NCI-H1417 (cell line): Measurements from ENCODE around the gene SAE1.

Experiments used
- DNase-seq, 3 experiments: peaks; one replicate each; lab custom pipeline; 2025; lab: John Stamatoyannopoulos, UW

SAE1 gene

DNA sequence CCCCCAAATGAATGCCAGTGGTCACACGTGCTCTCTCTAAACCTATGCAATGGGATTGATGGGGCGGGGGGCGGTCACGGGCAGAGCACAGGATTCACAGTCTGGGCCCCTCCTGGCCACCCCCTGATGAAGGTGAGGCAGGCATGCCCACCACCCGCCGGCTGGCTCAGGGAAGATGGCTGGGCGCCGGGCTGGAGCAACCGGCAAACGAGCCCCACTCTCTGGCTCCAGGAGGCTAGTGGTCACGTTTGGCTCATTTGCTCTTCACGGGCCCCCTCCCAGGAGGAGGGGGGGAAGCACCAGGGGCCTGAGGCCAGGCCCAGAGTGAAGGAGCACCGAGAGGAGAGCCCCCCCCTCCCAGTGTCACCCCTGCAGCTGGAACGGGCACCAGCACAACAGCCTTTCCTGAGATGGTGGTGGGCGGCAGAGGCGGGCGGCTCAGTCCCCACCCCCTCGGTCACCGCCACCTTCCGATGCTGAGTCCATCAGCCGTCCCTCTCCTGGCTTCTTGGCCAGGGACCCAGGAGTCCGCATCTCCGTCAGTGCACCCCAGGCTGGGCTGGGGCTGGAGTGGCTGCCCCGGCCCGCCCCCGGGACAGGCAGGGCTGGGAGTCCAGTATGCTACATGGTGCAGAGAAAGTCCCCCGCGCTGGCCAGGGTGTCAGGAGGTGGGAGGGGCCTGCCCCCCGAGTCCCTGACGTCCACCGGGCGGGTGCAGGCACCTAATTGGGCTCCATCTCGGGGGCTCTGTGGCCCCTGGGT, 90.6 kb downstream of the SAE1 start:
- DNase-seq: no peak

DNA sequence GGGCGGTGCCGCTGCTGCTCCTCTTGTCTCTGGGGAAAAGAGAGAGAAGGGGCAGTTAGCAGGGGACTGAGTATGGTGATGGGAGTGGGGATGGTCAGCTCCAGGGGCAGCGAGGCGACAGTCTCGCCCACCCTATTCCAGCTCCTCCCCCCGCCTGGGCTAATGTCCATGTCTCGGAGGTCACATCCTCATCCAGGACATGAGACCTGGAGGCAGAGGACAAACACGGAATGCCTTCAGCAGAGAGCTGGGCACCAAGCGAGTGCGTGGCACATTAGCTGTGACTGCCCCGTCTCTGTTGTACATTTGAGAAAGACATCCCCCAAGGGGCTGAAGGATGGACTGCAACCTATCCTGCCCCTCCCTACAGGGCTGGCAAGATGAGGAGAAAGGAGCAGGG, 91.3 kb downstream of the SAE1 start:
- no peak for DNase-seq

DNA sequence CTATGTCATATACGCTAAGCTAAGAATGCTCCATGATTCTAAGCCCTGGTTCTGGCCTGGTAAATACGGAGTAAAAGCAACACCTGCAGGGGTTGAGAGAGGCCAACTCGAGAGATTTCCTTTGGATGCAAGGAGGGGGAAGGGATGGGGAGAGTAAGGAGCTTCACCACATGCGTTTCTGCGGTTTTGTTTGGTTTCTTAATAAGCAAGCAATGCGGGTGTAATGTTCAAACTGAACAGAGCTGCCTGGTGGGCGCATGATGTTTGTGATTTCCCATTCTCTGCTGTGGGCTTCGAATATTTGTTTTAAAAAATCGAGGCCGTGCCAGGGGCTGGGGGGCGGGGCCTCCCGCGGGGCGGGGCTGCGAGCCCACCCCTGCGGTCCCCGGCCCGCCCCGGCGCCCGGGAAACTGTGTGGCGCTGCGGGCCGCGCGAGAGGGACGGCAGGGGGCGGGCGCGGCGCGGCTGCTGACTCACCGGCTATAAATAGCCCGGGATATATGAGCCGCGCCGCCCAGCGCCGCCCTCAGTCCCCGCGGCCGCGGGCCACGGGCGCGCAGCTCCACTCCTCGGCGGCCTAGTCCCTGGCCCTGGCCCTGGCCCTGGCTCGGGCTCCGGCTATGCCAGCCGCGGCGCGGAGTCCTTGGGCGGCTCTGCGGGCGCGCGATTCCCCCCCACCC, 95.3 kb downstream of the SAE1 start:
- peak; percentile 88 to 96 (median 91) for DNase-seq

DNA sequence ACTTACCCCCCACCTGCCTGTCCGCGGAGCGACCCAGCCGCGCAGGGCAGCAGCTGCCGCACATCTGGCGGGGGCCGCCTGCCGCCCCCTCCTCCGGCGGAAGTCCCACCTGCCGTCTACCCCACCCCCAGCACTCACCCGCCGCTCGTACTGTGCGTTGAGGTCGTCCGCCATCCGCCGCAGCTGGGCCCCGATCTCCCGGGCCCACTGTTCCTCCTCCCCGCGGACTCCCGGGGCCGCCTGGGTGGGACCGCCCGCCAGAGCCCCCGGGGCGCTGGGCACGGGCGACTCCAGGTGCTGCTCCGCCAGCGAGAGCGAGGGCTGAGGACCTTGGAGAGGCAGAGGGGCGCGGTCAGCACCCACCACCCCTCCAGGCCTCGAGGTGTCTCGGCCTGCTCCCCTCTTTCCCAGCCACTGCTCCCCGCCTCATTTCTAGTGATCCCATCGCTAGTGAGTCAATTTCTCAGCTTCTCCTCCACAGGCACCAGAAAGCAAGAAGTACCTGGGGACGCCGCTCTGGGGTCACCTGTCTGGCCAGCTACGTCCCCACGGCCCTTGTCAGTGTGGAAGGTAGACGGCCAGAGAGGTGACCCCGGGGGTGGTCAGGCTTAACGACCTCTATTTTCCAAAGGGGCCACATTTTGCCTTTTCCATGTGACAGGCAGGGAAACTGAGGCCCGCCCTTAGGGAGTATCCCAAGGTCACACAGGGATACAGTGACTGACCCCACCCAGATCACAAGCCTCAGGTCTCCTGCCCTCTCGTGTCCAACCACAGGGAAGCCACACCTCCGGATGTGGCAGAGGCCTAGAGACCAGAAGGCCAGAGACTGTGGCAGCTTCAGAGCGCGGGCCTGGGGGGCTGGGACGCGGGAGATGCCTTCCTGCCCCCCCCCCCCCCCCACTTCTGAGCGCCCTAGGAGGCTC, 96.1 kb downstream of the SAE1 start:
- peak in 2 of 3 experiments; percentile 34 to 42 for DNase-seq

DNA sequence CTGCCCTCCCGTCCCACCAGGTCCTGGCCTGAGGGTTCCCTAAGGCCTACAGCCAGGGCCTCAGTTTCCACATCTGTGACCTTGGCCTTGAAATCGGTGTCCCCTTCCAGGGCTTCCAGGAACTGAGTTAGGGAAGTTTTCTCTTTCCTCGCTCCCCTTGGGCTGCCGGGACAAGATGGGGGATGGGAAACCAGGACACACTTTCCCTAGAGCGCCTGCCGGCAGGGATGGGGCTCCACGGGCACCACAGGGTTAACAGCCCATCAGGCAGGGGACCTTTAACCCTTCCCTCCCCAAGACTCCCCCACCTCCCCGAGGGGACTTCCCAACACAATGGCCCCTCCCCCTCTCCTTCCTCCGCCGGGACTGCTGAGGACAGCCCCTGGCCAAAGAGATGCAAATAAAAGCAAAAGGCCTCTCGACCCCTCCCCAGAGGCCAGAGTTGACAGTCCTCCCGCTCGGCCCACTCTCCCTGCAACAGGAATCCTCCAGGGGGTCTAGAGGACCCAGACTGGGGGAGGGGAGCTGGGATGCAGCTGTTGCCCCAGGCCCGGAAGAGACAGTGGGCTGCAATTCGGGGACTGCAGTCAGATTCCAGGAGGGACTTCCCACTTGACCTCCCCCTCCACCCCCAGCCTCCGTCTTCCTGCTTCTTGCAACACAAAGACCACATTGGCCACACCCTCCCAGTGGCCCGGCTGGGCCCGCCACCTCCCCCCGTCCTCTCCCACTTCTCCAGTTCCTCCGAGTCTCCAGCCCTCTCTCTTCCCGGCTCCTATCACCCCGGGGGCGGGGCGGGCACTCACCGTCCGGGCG, 96.9 kb downstream of the SAE1 start:
- peak in 2 of 3 experiments; percentile 41 to 52 for DNase-seq

DNA sequence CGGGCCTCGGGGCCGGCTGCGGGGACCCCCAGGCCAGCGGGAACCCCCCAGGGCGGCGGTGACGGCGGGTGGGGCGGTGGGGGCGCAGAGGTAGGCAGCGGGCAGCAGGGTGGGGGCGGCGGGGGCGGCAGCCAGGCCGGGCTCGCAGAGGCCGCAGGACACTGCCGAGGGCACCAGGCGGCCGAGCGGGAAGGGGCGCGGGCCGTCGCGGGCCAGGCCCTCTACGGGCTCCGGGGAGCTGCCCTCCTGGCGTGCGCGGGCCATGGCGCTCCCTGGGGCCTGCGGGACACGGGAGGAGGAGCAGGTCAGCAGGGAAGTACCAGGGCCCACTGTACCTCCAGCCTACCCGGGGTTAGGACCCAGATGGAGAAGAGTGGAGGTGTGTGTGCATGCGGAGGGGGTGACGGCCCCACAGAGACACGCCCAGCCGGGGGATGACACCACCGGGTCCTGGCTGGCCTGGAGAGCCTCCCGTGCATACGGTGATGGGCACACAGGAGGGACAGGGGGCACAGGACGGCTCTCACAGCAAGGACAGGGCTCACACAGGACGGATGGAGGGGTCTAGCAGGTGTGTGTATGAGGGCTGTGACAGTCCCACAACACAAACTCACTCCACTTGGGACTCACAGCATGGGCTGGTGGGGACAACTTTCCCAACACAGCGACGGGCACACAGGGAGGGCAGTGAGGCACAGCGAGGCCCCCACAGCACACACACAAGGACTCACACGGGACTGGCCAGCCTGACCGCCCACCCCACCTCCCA, 97.7 kb downstream of the SAE1 start:
- peak in 2 of 3 experiments; percentile 40 to 41 for DNase-seq

DNA sequence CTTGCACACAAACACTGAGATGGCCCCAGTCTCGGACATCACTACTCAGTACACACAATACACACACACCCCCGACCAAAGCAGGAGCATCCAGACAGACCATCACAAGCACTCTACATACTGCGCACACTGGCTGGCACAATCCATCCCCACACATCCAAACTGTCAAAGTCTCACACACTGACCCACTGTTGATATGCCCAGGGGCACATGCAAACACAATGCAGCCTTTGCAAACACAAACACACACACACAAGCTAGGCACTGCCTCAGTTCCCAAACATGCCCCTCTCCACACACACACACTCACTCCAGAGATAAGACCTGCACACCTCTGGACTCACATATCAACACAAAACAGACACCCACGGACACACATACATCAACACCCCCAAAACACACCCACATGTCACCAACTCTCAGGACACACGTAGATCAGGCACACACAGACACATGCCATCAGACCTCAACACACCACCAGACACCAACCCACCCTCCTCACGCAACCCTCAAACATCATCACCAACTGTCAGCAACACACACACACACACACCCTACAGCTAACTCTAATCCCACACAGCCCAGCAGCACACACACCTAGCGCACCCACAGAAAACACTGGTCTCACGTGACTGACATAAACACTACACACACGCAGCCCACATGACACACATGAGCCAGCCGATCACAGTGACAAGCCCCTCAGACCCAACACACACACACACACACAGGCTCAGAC, 98.5 kb downstream of the SAE1 start:
- DNase-seq: peak in 2 of 3 experiments; percentile 18 to 40

DNA sequence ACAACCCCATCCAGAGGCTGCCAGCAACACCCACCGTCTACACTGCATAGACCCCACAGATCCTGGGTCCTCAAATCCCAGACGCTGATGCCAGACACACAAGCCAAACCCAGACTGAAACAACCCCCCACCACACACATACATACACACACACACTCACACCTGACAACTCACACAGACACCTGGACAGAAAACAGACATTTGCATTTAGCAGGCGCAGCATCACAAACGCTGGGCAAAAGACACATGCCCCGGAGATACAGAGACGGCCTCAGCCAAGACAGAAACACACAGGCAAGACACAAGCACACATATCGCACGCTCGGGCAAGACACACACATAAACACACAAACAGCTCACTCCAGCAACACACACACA, 99.0 kb downstream of the SAE1 start:
- peak in 2 of 3 experiments; percentile 11 to 18 for DNase-seq

DNA sequence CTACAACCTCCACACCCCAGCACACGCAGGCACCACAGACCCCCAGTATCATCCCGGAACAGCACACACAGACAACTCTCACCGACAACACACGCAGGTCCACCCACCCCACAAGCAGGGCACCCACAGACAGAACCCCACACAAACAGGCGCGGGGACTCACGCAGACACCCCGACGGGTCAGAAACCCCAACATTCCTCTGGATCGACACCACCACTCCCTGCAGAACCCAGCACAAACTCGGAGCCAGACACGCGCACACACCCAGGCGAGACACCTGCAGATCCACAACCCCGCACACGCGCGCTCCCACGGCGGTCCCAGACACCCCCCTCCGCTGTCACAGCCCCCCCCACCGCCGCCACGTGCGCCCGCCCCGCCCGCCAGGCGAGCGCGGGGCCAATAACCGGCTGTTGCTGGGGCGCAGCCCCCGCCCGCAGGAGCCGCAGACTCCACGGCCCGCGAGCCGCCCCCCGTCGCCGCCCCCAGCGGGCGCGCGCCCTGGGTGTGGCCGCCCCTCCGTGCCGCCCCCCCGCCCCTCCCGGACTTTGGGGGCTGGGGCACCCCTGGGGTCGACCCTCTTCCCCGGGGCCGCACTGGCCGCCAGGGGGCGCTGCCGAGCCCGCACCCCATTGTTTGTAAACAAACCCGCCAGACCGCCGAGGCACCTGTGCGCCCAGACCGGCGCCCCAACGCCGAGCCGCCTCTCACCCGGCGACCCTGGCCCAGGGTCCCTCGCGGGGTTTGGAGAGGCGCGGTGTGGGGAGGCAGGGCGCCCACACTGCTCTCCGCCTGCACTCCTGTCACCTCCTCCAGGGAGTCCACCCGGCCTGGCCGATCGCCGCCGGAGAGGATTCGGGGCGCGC, 99.7 kb downstream of the SAE1 start:
- DNase-seq: peak in 2 of 3 experiments; percentile 33 to 53

DNA sequence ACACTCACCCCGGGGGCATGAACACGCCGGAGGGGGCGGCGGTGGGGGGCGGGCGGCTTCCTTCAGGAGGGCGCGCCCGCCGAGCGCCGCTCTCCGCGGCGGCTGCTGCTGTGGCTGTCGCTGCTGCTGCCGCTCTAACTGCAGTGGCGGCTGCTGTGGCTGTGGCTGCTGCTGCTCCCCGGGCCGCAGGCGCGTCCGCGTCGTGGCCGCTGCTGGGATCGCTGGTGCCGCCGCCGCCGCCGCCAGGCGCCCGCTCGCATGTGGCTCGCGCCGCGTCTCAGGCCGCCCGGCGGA, 100.2 kb downstream of the SAE1 start, which contains the start of gene BBC3:
BBC3 (minus strand) TSS at position 279 of the 294 bp plus-strand sequence. CDS start 2,768 bp downstream, outside the sequence.
- DNase-seq: no peak

DNA sequence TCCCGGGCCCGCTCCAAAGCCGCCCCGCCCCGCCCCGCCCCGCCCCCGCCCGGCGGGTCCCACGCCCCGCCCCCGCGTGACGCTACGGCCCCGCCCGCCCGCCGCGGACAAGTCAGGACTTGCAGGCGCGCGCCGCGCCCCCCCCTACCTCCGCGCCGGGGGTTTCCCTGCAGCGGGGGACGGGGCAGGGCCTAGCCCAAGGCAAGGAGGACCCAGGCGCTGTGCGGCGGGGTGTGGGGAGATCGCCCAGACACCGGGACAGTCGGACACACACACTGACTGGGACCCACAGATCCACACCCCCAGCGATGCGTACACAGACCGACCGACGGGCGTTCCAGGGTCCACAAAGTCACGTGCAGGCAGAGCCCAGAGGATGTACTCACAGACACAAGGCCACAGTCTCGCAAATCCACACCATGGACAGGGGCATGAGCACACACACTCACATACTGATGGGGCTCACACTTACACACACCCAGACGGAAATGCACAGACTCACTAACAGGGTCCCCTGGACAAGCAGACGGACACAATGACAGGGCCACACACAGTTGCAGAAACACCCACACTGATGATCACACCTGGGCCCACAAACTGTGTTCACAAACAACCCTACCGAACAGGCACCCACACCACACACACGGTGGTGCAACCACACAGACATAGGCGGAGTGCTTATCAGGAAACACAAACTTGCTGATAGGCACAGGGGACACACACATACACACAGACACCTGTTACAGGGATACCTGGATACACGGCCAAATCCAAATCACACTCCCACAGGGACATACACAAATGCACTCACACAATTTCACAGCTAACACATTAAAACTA, 100.8 kb downstream of the SAE1 start:
- DNase-seq: peak; percentile 71 to 81 (median 75)

DNA sequence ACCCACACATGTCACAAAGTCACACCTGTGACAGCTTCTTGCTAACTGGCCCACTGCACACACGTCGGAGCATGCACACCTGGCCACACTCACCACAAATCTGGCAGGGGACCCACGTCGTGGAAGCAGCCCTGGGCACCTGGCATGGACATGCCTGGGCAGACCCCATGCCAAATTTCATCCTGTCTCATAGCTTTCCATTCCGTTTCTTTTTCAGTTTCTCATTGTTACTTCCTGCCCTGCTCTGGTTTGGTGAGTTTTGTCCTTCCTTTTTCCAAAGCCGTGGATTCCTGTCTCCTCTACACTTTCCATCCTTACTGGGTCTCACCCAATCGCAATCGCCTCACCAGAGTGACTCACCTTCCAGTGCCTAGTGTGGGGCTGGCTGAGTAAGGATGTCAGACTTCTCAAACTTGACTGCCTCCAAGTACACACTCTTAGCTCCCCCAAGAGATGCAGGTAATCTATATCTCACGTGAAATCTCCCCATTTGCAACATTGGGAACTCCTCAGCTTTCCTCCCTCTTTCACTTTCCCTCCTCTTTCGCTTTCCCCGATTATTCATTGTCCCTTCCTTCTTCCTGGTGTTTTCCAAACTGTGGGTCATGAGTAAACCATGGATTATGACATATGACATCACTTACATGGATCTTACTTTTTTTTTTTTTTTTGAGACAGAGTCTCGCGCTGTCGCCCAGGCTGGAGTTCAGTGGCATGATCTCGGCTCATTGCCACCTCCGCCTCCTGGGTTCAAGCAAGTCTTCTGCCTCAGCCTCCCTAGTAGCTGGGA, 102.0 kb downstream of the SAE1 start:
- no peak for DNase-seq

DNA sequence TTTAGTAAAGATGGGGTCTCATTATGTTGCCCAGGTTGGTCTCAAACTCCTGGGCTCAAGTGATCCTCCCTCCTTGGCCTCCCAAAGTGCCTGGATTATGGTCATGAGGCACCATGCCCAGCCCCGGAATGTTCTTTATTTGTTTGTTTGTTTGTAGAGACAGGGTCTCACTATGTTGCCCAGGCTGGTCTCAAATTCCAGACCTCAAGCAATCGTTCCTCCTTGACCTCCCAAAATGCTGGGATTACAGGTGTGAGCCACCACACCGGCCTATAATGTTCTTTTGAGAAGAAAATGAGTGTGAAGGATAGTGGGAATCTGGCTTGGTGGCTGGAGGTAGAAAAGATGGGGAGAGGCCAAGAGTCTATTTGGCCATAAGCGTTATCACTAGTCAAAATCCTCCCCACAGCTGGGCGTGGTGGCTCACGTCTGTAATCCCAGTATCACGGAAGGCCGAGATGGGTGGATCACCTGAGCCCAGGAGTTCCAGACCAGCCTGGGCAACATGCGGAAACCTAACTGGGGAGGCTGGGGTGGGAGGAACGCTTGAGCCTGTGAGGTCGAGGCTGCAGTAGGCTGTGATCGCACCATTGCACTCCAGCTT, 105.5 kb downstream of the SAE1 start:
- DNase-seq: no peak

DNA sequence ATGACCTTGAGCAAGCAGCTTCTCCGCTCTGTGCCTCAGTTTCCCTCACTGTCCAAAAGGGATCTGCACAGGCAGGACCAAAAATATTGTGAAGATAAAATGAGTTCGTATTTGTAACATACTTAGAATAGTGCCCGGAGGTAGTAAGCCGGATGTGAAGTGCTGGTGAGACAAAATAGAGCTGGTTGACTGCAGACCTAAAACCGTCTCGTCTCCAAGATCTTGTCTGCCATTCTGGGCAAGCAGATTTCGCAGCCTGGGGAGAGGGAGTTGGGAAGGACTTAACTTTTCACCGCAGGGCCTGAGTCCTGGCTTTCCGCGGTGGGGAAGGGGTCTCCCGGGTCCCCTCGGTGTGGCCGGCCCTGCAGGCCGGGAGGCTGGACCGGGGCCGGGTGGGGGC, 108.5 kb downstream of the SAE1 start:
- peak in 1 of 3 experiments; percentile 62 for DNase-seq

DNA sequence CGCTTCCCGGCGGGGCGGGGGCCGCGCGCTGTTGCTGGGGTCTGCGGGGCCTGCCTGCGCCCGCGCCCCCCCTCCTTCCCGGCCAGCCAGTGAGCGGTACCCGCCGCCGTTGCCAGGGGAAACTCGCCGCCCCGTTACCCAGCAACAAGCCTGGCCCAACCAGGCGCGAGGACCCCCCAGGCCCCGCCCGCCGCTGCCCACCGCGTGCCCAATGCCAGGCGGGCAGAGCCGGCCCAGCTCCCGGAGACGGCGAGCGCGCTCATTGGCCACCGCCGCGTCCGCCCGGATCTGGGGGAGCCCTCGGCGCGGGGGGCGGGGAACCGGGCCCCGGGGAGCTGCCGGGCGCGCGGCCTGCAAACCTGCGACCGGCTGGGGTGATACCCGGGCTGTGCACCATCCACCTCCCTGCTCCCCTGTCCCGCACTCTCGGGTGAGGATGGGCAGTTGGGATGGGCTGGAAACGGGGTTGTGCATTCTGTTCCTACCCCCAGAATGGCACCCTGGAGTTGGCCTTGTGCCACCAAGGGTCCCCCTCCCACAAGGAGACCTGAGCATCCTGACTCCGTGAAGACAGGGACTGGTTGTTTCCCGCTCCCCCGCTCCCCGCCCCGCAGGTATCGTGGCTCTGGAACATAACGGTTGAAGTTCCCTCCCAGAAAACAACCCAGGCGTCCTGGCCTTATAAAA, 109.1 kb downstream of the SAE1 start:
- DNase-seq: peak in 2 of 3 experiments; percentile 91 to 93

DNA sequence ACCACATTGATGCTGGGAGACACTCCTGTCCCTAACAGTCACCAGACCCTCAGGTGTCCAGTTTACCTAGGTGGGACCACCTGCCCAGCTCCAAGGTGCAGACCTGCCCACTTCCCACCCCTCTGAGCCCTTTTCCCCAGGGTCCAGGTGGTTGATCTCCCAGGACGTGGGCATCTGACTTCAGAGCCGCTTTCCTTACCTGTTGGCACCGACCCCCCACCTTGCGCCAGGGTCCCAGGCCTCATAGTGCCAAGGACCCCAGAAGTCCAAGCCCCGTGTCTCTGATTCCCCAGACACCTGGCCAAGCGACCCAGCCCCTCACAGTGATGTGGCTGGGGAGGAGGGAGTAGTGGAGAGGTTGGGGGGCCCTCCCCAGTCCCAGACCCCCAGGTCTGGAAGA, 109.9 kb downstream of the SAE1 start:
- peak in 1 of 3 experiments; percentile 42 for DNase-seq
